ENCODE results near the gene GRHL1. TPM values are rescaled to one million over a fixed set of nuclear protein-coding genes. Genes with fewer than 3 reads are reported as not detected.

The GRHL1 gene
- total RNA-seq, 2 experiments from 2014 or later: 0.28 to 0.38 TPM

DNA sequence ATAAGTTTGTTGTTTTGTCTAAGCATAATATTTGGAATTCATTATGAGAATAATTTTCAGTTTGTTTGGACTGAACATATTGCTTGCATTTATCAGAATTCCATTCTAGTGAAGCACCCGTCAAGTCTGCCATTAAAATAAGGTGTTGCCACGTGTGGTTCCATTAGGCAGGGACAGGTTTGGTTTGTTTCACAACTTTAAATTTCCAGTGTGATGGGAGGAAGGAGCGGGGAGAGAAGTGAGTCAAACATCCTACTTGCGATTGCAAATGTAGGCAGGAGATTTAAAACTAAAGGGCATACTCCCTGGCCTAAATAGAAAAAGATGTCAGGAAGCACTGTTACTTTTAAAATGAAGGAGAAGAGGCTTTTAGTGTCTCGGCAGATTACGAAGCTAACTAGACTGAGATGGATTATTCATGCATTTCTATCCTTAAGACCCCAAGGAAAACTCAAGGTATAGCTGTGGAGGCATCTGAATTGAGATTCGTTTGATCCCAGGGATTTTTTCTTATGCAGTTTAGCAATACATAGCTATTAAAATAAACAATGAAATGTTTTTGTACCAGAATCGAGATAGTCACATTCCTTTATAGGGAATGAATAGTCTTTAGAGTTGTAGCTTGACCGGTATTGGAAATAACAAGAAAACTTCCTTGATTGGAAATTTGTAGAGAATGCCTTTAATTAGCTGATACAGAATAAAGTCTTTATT lies 19.8 kb downstream of the GRHL1 start:
- Mint-ChIP-seq H3K9me3 (no peaks in the 10 kb centered on the region), H3K27me3 (no peaks in the 10 kb centered on the region), H3K4me1 (ENCODE audit: low read depth) (no peaks in the 10 kb centered on the region), H3K27ac (no peak overlapping the region), H3K4me3 (no peak overlapping the region), H3K36me3 (ENCODE audit: low read depth) (no peaks in the 10 kb centered on the region)
- TF ChIP-seq, protein P1, sequence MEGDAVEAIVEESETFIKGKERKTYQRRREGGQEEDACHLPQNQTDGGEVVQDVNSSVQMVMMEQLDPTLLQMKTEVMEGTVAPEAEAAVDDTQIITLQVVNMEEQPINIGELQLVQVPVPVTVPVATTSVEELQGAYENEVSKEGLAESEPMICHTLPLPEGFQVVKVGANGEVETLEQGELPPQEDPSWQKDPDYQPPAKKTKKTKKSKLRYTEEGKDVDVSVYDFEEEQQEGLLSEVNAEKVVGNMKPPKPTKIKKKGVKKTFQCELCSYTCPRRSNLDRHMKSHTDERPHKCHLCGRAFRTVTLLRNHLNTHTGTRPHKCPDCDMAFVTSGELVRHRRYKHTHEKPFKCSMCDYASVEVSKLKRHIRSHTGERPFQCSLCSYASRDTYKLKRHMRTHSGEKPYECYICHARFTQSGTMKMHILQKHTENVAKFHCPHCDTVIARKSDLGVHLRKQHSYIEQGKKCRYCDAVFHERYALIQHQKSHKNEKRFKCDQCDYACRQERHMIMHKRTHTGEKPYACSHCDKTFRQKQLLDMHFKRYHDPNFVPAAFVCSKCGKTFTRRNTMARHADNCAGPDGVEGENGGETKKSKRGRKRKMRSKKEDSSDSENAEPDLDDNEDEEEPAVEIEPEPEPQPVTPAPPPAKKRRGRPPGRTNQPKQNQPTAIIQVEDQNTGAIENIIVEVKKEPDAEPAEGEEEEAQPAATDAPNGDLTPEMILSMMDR (IDR thresholded peaks at IDR 0.05): no peak
- ChIA-PET POLR2A (interaction anchor here (0.7 kb wide), 1 partner anchor 71 kb away, joined by 4 read pairs; no protein-coding TSS in a partner anchor), CTCF (interaction anchor here (2.2 kb wide), 1 partner anchor 13 kb away, joined by 10 read pairs; no protein-coding TSS in a partner anchor)
- H3K27ac ChIP-seq (ENCODE audit: low read depth in 1 of 2, low read length in 2 of 2): no peak overlapping the region
- DNase-seq (no peak), ATAC-seq (ENCODE audit: poor library complexity) (no peak)
- no peaks in the 10 kb centered on the region for H3K36me3 ChIP-seq (ENCODE audit: insufficient read depth, low read length)
- no peaks in the 10 kb centered on the region for H3K9me3 ChIP-seq (ENCODE audit: control insufficient read depth in 1 of 2, insufficient read depth in 1 of 2, low read length in 2 of 2)
- intact Hi-C loops (cut with DNase I, micrococcal nuclease): no loop called here
- no peaks in the 10 kb centered on the region for H3K27me3 ChIP-seq (ENCODE audit: control insufficient read depth in 1 of 2, insufficient read depth in 2 of 2, low read length in 2 of 2)
- H3K4me3 ChIP-seq (ENCODE audit: low read length): no peak overlapping the region
- no peaks in the 10 kb centered on the region for H3K4me1 ChIP-seq (ENCODE audit: insufficient read depth, low read length)

DNA sequence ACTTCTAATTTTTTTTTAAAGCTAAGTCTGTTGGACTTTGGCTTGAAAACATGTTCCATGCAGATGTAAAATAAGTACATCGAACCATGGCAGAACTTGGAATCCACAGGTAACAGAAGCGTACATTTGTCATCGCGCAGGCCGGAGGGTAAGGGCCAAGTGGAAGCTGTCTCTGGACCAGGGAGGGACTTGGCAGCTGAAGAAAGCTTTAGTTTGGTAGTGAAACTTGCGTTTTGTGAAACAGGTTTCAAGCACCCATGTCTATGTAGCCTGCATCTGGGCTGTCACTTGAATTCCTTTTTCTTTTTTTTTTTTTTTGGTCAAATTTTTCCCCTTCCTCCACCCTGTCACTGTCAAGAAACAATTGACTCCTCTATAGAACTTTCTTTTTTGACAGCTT lies 20.4 kb downstream of the GRHL1 start:
- Mint-ChIP-seq H3K4me1 (ENCODE audit: low read depth) (no peaks in the 10 kb centered on the region), H3K27me3 (no peaks in the 10 kb centered on the region), H3K36me3 (ENCODE audit: low read depth) (no peaks in the 10 kb centered on the region), H3K27ac (no peak overlapping the region), H3K9me3 (no peaks in the 10 kb centered on the region), H3K4me3 (no peak overlapping the region)
- TF ChIP-seq, protein P1 (IDR thresholded peaks at IDR 0.05): no peak
- Histone ChIP-seq H3K27ac (ENCODE audit: low read depth in 1 of 2, low read length in 2 of 2) (no peak overlapping the region), H3K27me3 (ENCODE audit: control insufficient read depth in 1 of 2, insufficient read depth in 2 of 2, low read length in 2 of 2) (no peaks in the 10 kb centered on the region), H3K36me3 (ENCODE audit: insufficient read depth, low read length) (no peaks in the 10 kb centered on the region), H3K4me3 (ENCODE audit: low read length) (no peak overlapping the region), H3K4me1 (ENCODE audit: insufficient read depth, low read length) (no peaks in the 10 kb centered on the region), H3K9me3 (ENCODE audit: control insufficient read depth in 1 of 2, insufficient read depth in 1 of 2, low read length in 2 of 2) (no peaks in the 10 kb centered on the region)
- POLR2A ChIA-PET: interaction anchor here (0.7 kb wide), 1 partner anchor 70 kb away, joined by 4 read pairs; no protein-coding TSS in a partner anchor
- ATAC-seq (ENCODE audit: poor library complexity): no peak
- intact Hi-C loops (cut with DNase I, micrococcal nuclease): no loop called here
- CTCF ChIA-PET: interaction anchor here (2.2 kb wide), 1 partner anchor 12 kb away, joined by 10 read pairs; no protein-coding TSS in a partner anchor
- DNase-seq: no peak

DNA sequence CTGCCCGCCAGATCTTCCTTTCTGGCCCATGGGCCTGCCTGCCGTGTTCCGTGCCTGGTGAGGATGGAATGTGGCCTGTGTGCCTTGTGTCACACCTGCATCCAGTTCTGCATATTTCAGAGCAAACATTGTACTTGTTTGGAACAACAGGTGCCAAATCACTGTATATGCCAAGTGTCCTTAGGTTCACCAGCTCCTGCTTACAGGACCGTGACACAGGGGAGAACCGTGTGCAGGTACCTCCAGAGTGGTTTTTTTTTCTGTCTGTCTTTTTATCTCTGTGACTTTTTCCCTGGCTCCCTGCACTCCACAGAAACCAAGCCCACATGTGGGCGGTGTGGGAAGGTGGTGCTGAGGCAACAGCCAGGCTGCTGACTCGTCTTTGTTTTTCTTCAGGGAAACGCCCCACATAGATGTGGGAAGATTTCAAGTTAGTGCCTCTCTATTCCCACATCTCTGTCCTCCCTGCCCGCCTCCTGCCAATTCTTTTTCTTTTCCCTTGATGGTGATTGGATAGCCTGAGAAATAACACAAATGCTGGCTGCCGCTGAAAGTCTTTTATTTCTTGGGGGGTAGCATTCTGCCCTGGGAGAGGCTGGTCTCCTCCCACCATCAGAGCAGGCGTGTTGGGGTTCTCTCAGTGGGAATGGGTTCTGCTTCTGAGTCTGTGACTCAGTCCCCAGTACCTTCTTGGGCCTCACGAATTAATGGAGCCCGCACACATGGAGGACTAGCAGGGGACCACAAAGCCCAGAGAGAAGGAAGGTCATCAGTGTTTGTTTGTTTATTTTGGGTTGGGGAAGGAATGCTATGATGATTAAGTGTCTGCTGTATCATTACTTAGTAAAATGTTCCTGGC lies 21.4 kb downstream of the GRHL1 start:
- Mint-ChIP-seq H3K4me3 (no peak overlapping the region), H3K27me3 (peaks cover 1% of the 10 kb centered on the region), H3K4me1 (ENCODE audit: low read depth) (no peaks in the 10 kb centered on the region), H3K36me3 (ENCODE audit: low read depth) (no peaks in the 10 kb centered on the region), H3K9me3 (no peaks in the 10 kb centered on the region), H3K27ac (no peak overlapping the region)
- H3K36me3 ChIP-seq (ENCODE audit: insufficient read depth, low read length): no peaks in the 10 kb centered on the region
- H3K4me3 ChIP-seq (ENCODE audit: low read length): no peak overlapping the region
- DNase-seq (no peak), ATAC-seq (ENCODE audit: poor library complexity) (no peak)
- H3K9me3 ChIP-seq (ENCODE audit: control insufficient read depth in 1 of 2, insufficient read depth in 1 of 2, low read length in 2 of 2): no peaks in the 10 kb centered on the region
- ChIA-PET POLR2A (no interaction called here), CTCF (no interaction called here)
- TF ChIP-seq, protein P1 (IDR thresholded peaks at IDR 0.05): no peak
- no peak overlapping the region for H3K27ac ChIP-seq (ENCODE audit: low read depth in 1 of 2, low read length in 2 of 2)
- intact Hi-C loops (cut with DNase I, micrococcal nuclease): no loop called here
- H3K4me1 ChIP-seq (ENCODE audit: insufficient read depth, low read length): no peaks in the 10 kb centered on the region
- no peaks in the 10 kb centered on the region for H3K27me3 ChIP-seq (ENCODE audit: control insufficient read depth in 1 of 2, insufficient read depth in 2 of 2, low read length in 2 of 2)
